Sigmoid colon (tissue), 7 donors: Measurements from ENCODE around the gene PGM5. TPM values are rescaled to one million over a fixed set of nuclear protein-coding genes. Genes with fewer than 3 reads are reported as not detected.
A peak's percentile ranks its signal among the peaks of the same experiment; 100 is the strongest.

ENCODE experiments used
- DNase-seq: peaks from one replicate; pipeline ENCODE4 v3.0.0-alpha.2; 2019
- H3K27ac ChIP-seq, 4 donors: fragments of 200-600 bp; sonication (generic); one replicate each; pipeline ENCODE4 v1.5.1; 2016 to 2019; ENCODE audit warnings: mild to moderate bottlenecking in 1 of 4
- H3K27me3 ChIP-seq, 3 donors: fragments of 200-600 bp; sonication (generic); one replicate each; pipeline ENCODE4 v1.5.1; 2019; ENCODE audit warnings: mild to moderate bottlenecking in 1 of 3
- H3K36me3 ChIP-seq, 4 donors: fragments of 200-600 bp; sonication (generic); one replicate each; pipeline ENCODE4 v1.5.1; 2016 to 2019
- H3K4me1 ChIP-seq, 4 donors: fragments of 200-600 bp; sonication (generic); one replicate each; pipeline ENCODE4 v1.5.1; 2017 to 2019
- H3K4me3 ChIP-seq, 4 donors: fragments of 200-600 bp; sonication (generic); one replicate each; pipeline ENCODE4 v1.5.1; 2017 to 2019; ENCODE audit warnings: mild to moderate bottlenecking in 2 of 4, moderate library complexity in 1 of 4
- H3K9me3 ChIP-seq, 4 donors: fragments of 200-600 bp in 3 of 4; sonication (generic) in 3 of 4; one replicate each; pipeline versions ENCODE4 v1.5.1 to v1.6.1; 2013 to 2019
- CTCF ChIP-seq, 4 experiments: fragments of 450-650 bp in 3 of 4; fragments of 200-600 bp in 1 of 4; IDR thresholded peaks; one replicate each; pipeline ENCODE4 v1.5.1; 2016 to 2019; ENCODE audit warnings: antibody characterized with exemption in 4 of 4, mild to moderate bottlenecking in 3 of 4, moderate library complexity in 2 of 4
- EP300 ChIP-seq, 4 donors: sonication (generic); formaldehyde crosslinking; IDR thresholded peaks; one replicate each; pipeline ENCODE4 v1.6.1; 2017; ENCODE audit warnings: antibody characterized with exemption in 4 of 4
- POLR2A ChIP-seq, 2 donors: fragments of 450-650 bp; IDR thresholded peaks; one replicate each; pipeline ENCODE4 v1.6.1; 2016; ENCODE audit warnings: antibody characterized with exemption in 2 of 2, mild to moderate bottlenecking in 2 of 2, moderate library complexity in 2 of 2
- POLR2AphosphoS5 ChIP-seq, 4 donors: sonication (generic); formaldehyde crosslinking; IDR thresholded peaks; one replicate each; pipeline ENCODE4 v1.6.1; 2017; ENCODE audit warnings: antibody characterized with exemption in 4 of 4
- WGBS, 2 donors: extraction: QIAGEN DNeasy Blood & Tissue Kit; methylation state at CpG; one replicate each; pipeline ENCODE4 v1.1.7; 2013; 5-methylcytosine and 5-hydroxymethylcytosine counted together
- intact Hi-C: fragments of 100-400 bp; cut with DNase I; formaldehyde crosslinking; loops from one replicate; pipeline ENCODE4 v1.15.1; 2023
- polyA plus RNA-seq, 3 donors: library from polyadenylated mRNA; stranded (reverse); fragments of 200-250 nt; gene quantifications; one replicate each; pipeline ENCODE4 v1.2.3, GENCODE V29; 2013
- total RNA-seq, 4 donors: library from RNA; depleted of rRNA; stranded (reverse); fragments of >200 nt; gene quantifications; one replicate each; pipeline ENCODE4 v1.1.0, GENCODE V29; 2016
- donor health status: healthy with polysubstance abuse.
- donor health status: Bipolar disorder and iron deficiency.
- donor health status: healthy.

Gene PGM5
- total and polyA plus RNA-seq, 7 donors, result 3.9 to 670 (median 547) TPM

GRCh38 chr9:68489646-68490045, 133.2 kb downstream of the PGM5 start:
- peaks cover 12 to 69% (median 27%) of the 10 kb centered on the region in 4 donors for H3K36me3 ChIP-seq
- H3K4me3 ChIP-seq, result no peak overlapping the region
- intact Hi-C loops, result no loop called here
- no peak for DNase-seq
- peaks cover 0 to 7% (median 0%) of the 10 kb centered on the region in 4 donors for H3K9me3 ChIP-seq
- peaks cover 0 to 53% (median 32%) of the 10 kb centered on the region in 4 donors for H3K4me1 ChIP-seq
- WGBS, 2 donors, result 84% methylated on average over 4 of the region's 4 CpGs
- H3K27me3 ChIP-seq, result no peaks in the 10 kb centered on the region
- no peak for TF ChIP-seq EP300 (IDR thresholded peaks at IDR 0.05)
- TF ChIP-seq POLR2A (IDR thresholded peaks at IDR 0.05), result no peak
- no peak for TF ChIP-seq CTCF (IDR thresholded peaks at IDR 0.05)
- TF ChIP-seq POLR2AphosphoS5 (IDR thresholded peaks at IDR 0.05), result peak in 1 of 4 donors; percentile 22
- H3K27ac ChIP-seq, result peak overlapping the region; percentile 49 to 90 (median 85)

GRCh38 chr9:68492806-68493205, 136.4 kb downstream of the PGM5 start:
- no peak for DNase-seq
- intact Hi-C loops, result no loop called here
- no peak for TF ChIP-seq POLR2A (IDR thresholded peaks at IDR 0.05)
- TF ChIP-seq POLR2AphosphoS5 (IDR thresholded peaks at IDR 0.05), result peak in 1 of 4 donors; percentile 15
- peak overlapping the region; percentile 34 to 90 (median 85) for H3K27ac ChIP-seq
- no peaks in the 10 kb centered on the region for H3K27me3 ChIP-seq
- peaks cover 0 to 76% (median 52%) of the 10 kb centered on the region in 4 donors for H3K4me1 ChIP-seq
- H3K36me3 ChIP-seq, result peaks cover under 1 to 52% (median 6%) of the 10 kb centered on the region in 4 donors
- WGBS, 2 donors, result 74 to 89% methylated on average over 6 of the region's 6 CpGs
- no peak overlapping the region for H3K4me3 ChIP-seq
- H3K9me3 ChIP-seq, result no peaks in the 10 kb centered on the region

- no peaks in the 10 kb centered on the region for H3K9me3 ChIP-seq
- H3K27me3 ChIP-seq, result no peaks in the 10 kb centered on the region
- peak overlapping the region; percentile 34 to 90 (median 85) for H3K27ac ChIP-seq
- no peak overlapping the region for H3K4me3 ChIP-seq
- DNase-seq, result no peak
- intact Hi-C loops, result no loop called here
- H3K36me3 ChIP-seq, result peaks cover under 1 to 49% (median 6%) of the 10 kb centered on the region in 4 donors
- peaks cover 0 to 71% (median 52%) of the 10 kb centered on the region in 4 donors for H3K4me1 ChIP-seq
- TF ChIP-seq CTCF (IDR thresholded peaks at IDR 0.05) (no peak), EP300 (IDR thresholded peaks at IDR 0.05) (no peak), POLR2AphosphoS5 (IDR thresholded peaks at IDR 0.05) (no peak), POLR2A (IDR thresholded peaks at IDR 0.05) (no peak)
Measured at GRCh38 chr9:68493541-68493940, 137.1 kb downstream of the PGM5 start.

GRCh38 chr9:68493958-68494577, 137.7 kb downstream of the PGM5 start:
- Histone ChIP-seq H3K9me3 (no peaks in the 10 kb centered on the region), H3K36me3 (peaks cover 6 to 49% (median 10%) of the 10 kb centered on the region in 4 donors), H3K4me3 (no peak overlapping the region), H3K27me3 (no peaks in the 10 kb centered on the region), H3K4me1 (peaks cover 0 to 69% (median 54%) of the 10 kb centered on the region in 4 donors), H3K27ac (peak overlapping the region; percentile 34 to 90 (median 85))
- intact Hi-C loops, result no loop called here
- 77 to 88% methylated on average over 3 of the region's 3 CpGs for WGBS, 2 donors
- TF ChIP-seq POLR2AphosphoS5 (IDR thresholded peaks at IDR 0.05), result peak in 2 of 4 donors; percentile 7
- TF ChIP-seq POLR2A (IDR thresholded peaks at IDR 0.05), result no peak
- no peak for DNase-seq

- H3K4me3 ChIP-seq, result no peak overlapping the region
- DNase-seq, result no peak
- H3K9me3 ChIP-seq, result no peaks in the 10 kb centered on the region
- WGBS, 2 donors, result 74 to 87% methylated on average over 1 of the region's 1 CpG
- no peaks in the 10 kb centered on the region for H3K27me3 ChIP-seq
- H3K36me3 ChIP-seq, result peaks cover 11 to 49% (median 18%) of the 10 kb centered on the region in 4 donors
- H3K27ac ChIP-seq, result peak overlapping the region; percentile 34 to 90 (median 85)
- intact Hi-C loops, result no loop called here
- H3K4me1 ChIP-seq, result peaks cover 0 to 70% (median 57%) of the 10 kb centered on the region in 4 donors
- TF ChIP-seq POLR2AphosphoS5 (IDR thresholded peaks at IDR 0.05) (peak in 2 of 4 donors; percentile 9 to 18), CTCF (IDR thresholded peaks at IDR 0.05) (no peak)
Measured at GRCh38 chr9:68495247-68495646, 138.8 kb downstream of the PGM5 start.
